Measurements from ENCODE around the gene CACNA1G. TPM values are rescaled to one million over a fixed set of nuclear protein-coding genes. Genes with fewer than 3 reads are reported as not detected.
A peak's percentile ranks its signal among the peaks of the same experiment; 100 is the strongest.

CACNA1G gene
- total RNA-seq, 1 donor from 2014 or later = 0.19 TPM

DNA sequence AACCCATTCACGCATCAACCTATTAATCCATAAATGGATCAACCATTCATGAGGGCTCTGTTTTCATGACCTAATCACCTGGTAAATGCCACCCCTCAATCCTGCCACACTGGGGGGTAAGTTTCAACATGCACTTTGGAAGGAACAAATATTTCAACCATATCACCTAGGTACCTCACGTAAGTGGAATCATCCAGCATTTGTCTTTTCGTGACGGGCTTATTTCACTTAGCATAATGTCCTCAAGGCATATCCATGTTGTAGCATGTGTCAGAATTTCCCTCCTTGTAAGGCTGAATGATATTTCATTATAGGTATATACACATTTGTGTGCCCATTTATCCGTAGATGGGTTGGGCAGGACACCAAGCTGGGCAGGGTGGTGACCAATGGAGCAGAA is 111.6 kb downstream of the CACNA1G start:
- no peaks in the 10 kb centered on the region for H3K36me3 Mint-ChIP-seq (ENCODE audit: insufficient read depth)
- TF ChIP-seq CTCF (IDR thresholded peaks at IDR 0.05; ENCODE audit: unreplicated experiment) = no peak
- H3K9me3 Mint-ChIP-seq (ENCODE audit: low read depth) = no peaks in the 10 kb centered on the region
- H3K27me3 Mint-ChIP-seq = no peaks in the 10 kb centered on the region
- DNase-seq (ENCODE audit: low spot score, unreplicated experiment) = no peak
- peaks cover 11% of the 10 kb centered on the region for H3K4me1 Mint-ChIP-seq (ENCODE audit: low read depth)
- H3K27ac Mint-ChIP-seq = no peak overlapping the region
- no peak overlapping the region for H3K4me3 Mint-ChIP-seq (ENCODE audit: low read depth)

DNA sequence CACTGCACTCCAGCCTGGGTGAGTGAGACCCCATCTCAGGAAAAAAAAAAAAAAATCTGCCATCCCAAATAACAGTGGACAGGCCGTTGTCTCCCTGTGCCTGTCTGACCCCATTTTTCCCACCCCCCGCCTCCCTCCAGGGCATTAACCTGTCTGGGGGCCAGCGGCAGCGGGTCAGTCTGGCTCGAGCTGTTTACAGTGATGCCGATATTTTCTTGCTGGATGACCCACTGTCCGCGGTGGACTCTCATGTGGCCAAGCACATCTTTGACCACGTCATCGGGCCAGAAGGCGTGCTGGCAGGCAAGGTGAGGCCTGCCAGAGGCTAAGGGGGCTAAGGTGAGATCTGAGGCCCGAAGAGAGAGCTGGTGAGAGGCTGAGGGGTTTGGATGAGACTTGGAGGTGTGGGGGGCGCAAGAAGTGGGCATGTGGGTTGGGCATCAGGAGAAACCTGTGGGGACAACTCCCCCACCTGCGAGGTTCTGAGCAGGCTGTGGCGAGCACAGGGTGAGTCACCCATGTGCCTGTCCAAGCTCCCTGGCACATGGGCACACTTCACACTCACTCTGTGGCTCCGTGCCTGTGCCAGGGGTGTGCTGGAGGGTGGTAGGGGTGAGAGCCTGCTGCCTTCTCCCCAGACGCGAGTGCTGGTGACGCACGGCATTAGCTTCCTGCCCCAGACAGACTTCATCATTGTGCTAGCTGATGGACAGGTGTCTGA is 112.5 kb downstream of the CACNA1G start:
- Mint-ChIP-seq H3K4me3 (ENCODE audit: low read depth) (no peak overlapping the region), H3K4me1 (ENCODE audit: low read depth) (peaks cover 6% of the 10 kb centered on the region), H3K9me3 (ENCODE audit: low read depth) (no peaks in the 10 kb centered on the region), H3K27ac (peak overlapping the region; percentile 88), H3K36me3 (ENCODE audit: insufficient read depth) (no peaks in the 10 kb centered on the region), H3K27me3 (no peaks in the 10 kb centered on the region)
- no peak for TF ChIP-seq CTCF (IDR thresholded peaks at IDR 0.05; ENCODE audit: unreplicated experiment)
- no peak for DNase-seq (ENCODE audit: low spot score, unreplicated experiment)

DNA sequence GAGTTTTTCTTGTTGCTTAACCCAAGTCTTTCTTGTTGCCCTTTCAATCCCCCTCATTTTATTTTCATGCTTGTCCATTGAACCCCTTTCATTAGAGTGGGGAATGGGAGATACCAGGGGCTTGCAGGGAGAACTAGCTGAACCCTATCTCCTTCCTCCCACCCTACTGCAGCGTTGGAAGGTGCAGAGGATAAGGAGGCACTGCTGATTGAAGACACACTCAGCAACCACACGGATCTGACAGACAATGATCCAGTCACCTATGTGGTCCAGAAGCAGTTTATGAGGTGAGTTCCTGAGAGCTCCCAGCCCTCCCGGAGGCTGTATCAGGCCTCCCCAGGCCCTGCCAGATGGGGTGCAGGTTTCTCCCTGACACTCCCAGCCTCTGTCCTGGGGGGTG is 114.7 kb downstream of the CACNA1G start:
- Mint-ChIP-seq H3K36me3 (ENCODE audit: insufficient read depth) (no peaks in the 10 kb centered on the region), H3K9me3 (ENCODE audit: low read depth) (no peaks in the 10 kb centered on the region), H3K27me3 (no peaks in the 10 kb centered on the region), H3K27ac (no peak overlapping the region), H3K4me3 (ENCODE audit: low read depth) (no peak overlapping the region), H3K4me1 (ENCODE audit: low read depth) (peaks cover 6% of the 10 kb centered on the region)
- TF ChIP-seq CTCF (IDR thresholded peaks at IDR 0.05; ENCODE audit: unreplicated experiment) = no peak
- no peak for DNase-seq (ENCODE audit: low spot score, unreplicated experiment)

DNA sequence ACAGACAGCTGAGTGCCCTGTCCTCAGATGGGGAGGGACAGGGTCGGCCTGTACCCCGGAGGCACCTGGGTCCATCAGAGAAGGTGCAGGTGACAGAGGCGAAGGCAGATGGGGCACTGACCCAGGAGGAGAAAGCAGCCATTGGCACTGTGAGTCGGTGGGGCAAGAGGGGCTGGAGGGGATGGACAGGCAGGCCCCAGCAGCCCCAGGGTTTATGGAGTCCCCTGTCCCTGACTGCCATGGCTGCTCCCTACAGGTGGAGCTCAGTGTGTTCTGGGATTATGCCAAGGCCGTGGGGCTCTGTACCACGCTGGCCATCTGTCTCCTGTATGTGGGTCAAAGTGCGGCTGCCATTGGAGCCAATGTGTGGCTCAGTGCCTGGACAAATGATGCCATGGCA is 115.1 kb downstream of the CACNA1G start:
- Mint-ChIP-seq H3K27me3 (no peaks in the 10 kb centered on the region), H3K27ac (no peak overlapping the region)
- DNase-seq (ENCODE audit: low spot score, unreplicated experiment) = no peak

More for the DNA sequence above, 115.1 kb downstream of the CACNA1G start:
- Mint-ChIP-seq H3K36me3 (ENCODE audit: insufficient read depth) (no peaks in the 10 kb centered on the region), H3K4me1 (ENCODE audit: low read depth) (peaks cover 5% of the 10 kb centered on the region), H3K4me3 (ENCODE audit: low read depth) (no peak overlapping the region), H3K9me3 (ENCODE audit: low read depth) (no peaks in the 10 kb centered on the region)
- no peak for TF ChIP-seq CTCF (IDR thresholded peaks at IDR 0.05; ENCODE audit: unreplicated experiment)

All from progenitor cell of endocrine pancreas (in vitro differentiated cells).